AG09309 (cell line): ENCODE results near the gene GIGYF2.

Source experiments
- DNase-seq: peaks from one replicate; pipeline ENCODE4 v3.0.0-alpha.2; 2010; ENCODE audit warnings: low read depth
- H3K4me3 ChIP-seq: 2 replicates; pipeline ENCODE4 v1.5.1; 2011; ENCODE audit warnings: mild to moderate bottlenecking, low read depth, low read length, moderate library complexity; ENCODE audit not compliant: control insufficient read depth
- CTCF ChIP-seq: IDR thresholded peaks from 2 replicates; pipeline ENCODE4 v1.5.1; 2011; ENCODE audit warnings: mild to moderate bottlenecking, low read depth, low read length, inconsistent platforms; ENCODE audit not compliant: insufficient read depth, control insufficient read depth; ENCODE audit errors: missing control alignments

GIGYF2 gene

DNA sequence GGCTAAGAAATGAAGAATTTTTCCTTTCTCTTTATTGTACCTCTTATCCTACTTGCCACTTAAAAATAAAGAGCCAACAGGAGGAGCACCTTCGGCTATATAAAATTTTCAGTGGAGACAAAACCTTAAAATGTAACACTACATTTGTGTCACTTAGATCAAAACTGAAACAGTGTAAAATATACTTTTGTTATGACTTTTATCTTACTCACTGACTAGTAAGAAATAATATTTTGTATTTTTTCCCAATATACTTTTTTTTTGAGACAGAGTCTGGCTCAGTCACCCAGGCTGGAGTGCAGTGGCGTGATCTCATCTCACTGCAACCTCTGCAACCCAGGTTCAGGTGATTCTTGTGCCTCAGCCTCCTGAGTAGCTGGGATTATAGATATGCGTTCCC, 50.9 kb downstream of the GIGYF2 start:
- no peak for TF ChIP-seq CTCF
- no peak for DNase-seq
- no peak overlapping the region for H3K4me3 ChIP-seq

DNA sequence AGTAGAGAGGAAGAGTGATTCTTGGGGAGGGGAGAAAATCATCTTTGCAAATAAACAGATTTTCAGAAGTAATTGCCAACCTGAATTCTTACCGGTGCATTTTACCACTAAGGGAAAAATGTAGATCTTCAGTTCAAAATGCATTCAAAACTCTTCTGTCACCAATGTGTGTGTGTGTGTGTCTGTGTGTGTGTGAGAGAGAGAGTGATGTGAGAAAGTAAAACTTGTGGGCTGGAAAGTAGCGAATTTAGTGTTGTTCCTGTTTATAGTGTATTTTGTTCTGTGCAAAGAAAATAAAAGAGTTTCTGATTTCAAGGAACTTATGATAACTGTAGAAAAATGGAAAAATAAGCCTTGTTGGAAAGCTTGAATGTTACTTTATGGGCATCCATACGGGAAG, 52.2 kb downstream of the GIGYF2 start:
- DNase-seq, result no peak
- TF ChIP-seq CTCF, result no peak

GRCh38 chr2:232750135-232750671, 53.1 kb downstream of the GIGYF2 start:
- H3K4me3 ChIP-seq, result no peak overlapping the region
- TF ChIP-seq CTCF, result no peak

More for the DNA sequence above, 52.2 kb downstream of the GIGYF2 start:
- no peak overlapping the region for H3K4me3 ChIP-seq

DNA sequence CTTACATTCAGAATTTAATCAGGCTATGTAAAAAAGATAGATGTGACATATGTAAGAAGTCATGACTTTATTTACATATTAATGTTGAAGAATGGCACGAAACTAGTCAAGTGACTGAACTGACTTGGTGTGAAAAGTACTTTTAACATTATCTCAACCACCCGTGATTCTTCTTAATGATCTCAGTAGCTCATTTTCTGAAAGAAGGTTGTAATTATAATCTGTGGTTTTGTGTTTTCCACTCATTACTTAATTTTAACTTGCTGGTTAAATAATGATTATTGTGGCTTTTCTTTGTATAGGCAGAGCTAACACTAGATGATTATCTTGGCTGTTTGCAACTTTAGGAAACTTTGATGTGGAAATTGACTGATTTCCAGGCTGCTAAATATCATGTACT, 60.8 kb downstream of the GIGYF2 start:
- TF ChIP-seq CTCF, result no peak
- DNase-seq, result no peak
- no peak overlapping the region for H3K4me3 ChIP-seq

More at GRCh38 chr2:232750135-232750671, 53.1 kb downstream of the GIGYF2 start:
- no peak for DNase-seq

DNA sequence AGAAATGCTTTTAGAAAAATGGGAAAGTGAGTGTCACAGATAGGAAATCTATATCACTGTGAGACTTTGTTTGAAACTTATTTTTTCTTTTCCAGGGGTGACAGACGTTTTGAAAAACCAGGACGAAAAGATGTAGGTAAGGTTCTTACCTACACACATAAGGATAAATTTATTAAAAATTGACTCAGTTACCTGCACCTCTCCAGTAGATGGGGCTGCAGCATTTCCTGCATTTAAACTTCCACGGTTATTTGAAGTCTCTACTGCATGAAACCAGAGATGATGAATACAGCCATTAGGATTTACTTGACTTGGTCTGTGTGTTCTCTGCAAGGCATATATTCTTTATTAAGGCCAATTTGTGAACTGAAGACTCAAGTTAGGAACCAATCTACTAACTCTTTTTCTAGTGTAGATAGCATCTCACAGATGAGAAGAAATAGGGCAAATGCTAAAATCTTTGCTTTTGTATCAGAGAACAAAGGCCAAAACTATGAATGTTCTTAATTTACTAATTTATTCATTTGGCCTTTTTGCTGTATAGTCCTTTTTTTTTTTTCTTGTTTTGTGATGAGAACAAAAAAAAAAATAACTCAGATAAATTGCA, 64.3 kb downstream of the GIGYF2 start:
- H3K4me3 ChIP-seq, result no peak overlapping the region
- DNase-seq, result no peak
- TF ChIP-seq CTCF, result peak; percentile 60

DNA sequence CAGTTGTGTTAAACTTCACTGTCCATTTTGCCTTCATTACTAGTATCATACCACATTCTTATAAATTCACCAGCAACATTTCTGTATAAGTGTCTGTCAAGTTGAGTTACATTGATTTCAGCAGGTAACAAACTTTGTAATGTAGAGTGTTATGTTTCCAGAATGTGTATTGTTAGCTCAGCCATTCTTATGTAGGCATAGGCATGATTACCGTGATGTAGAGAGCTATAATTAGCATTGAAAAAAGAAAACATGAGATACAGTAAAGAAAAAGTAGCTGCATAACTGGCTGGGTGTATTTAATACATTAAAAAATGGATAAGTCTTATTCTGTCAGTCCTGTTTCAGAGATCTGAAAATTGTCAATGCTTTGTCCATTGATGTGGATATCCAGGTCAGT, 70.7 kb downstream of the GIGYF2 start:
- H3K4me3 ChIP-seq, result no peak overlapping the region
- no peak for TF ChIP-seq CTCF
- no peak for DNase-seq
